ENCODE measurements around the gene SPDYE2.
"Not testable (repeated sequence)": the region's sequence is repeated elsewhere in the genome, so short reads cannot be mapped to it uniquely, and the experiment has no call there.

The SPDYE2 gene

GRCh38 chr7:102611675-102612325, 60.8 kb downstream of the SPDYE2 start:
- H3K79me1 ChIP-seq (ENCODE audit: low read depth, low read length); H2BK5ac ChIP-seq (ENCODE audit: low read length); H4K91ac ChIP-seq (ENCODE audit: low read depth, low read length, poor library complexity); H2BK15ac ChIP-seq (ENCODE audit: low read length); H3K4me1 ChIP-seq (ENCODE audit: control insufficient read depth in 2 of 2, insufficient read depth in 1 of 2, low read depth in 1 of 2, low read length in 2 of 2); H3K4ac ChIP-seq (ENCODE audit: low read length); H3K36me3 ChIP-seq (replicated peaks in 1 of 2; ENCODE audit: control insufficient read depth in 2 of 2, insufficient read depth in 2 of 2, low read length in 2 of 2); H2AK5ac ChIP-seq (ENCODE audit: low read depth, low read length); H2BK12ac ChIP-seq (ENCODE audit: low read length); H3K23ac ChIP-seq (ENCODE audit: low read depth, low read length, poor library complexity); H3K4me2 ChIP-seq (ENCODE audit: insufficient read depth, low read length, poor library complexity, severe bottlenecking); H3K9me3 ChIP-seq (replicated peaks in 1 of 2; ENCODE audit: control insufficient read depth in 2 of 2, insufficient read depth in 1 of 2, low read depth in 1 of 2, low read length in 2 of 2); H3K27me3 ChIP-seq (ENCODE audit: control insufficient read depth in 3 of 3, insufficient read depth in 3 of 3, low read depth in 1 of 3, low read length in 3 of 3); H4K8ac ChIP-seq (ENCODE audit: low read depth, low read length); H2BK120ac ChIP-seq (ENCODE audit: low read depth, low read length): not testable (repeated sequence)
- Histone ChIP-seq H3K4me3 (ENCODE audit: low read length in 2 of 2) (peak overlapping the region; percentile 31 to 37), H3K18ac (ENCODE audit: low read length) (peak overlapping the region; percentile 97), H2AFZ (ENCODE audit: low read length) (peak overlapping the region; percentile 64), H3K9ac (ENCODE audit: low read depth, low read length, poor library complexity) (peak overlapping the region; percentile 72), H3K27ac (replicated peaks; ENCODE audit: low read length) (peak overlapping the region; percentile 90), H3K14ac (ENCODE audit: low read length) (peak overlapping the region; percentile 97)
- WGBS, 2 donors (ENCODE audit: extremely low coverage in 2 of 2, insufficient read length in 2 of 2, insufficient replicate concordance in 1 of 2): no CpG with 5 or more reads among the region's 10 CpGs
- peak; percentile 43 for DNase-seq (ENCODE audit: low spot score)
